HEK293T (cell line): ENCODE data around the gene PCDH9.

ENCODE experiments used
- CTCF ChIA-PET: fragments of 350-600 bp; formaldehyde crosslinking; extraction: SDS; loops from one replicate; lab custom pipeline; 2021; ENCODE audit warnings: antibody characterized with exemption, inconsistent platforms; lab: Yijun Ruan, JAX
- POLR2A ChIA-PET: fragments of 350-600 bp; formaldehyde crosslinking; extraction: SDS; loops from one replicate; lab custom pipeline; 2020; ENCODE audit warnings: antibody characterized with exemption, inconsistent platforms; lab: Yijun Ruan, JAX
- DNase-seq: peaks from one replicate; pipeline ENCODE4 v3.0.0; 2012; ENCODE audit warnings: mixed read lengths; ENCODE audit errors: extremely low spot score
- ARNT ChIP-seq: fragments of 450-650 bp; IDR thresholded peaks from 2 replicates; pipeline ENCODE4 v1.6.1; 2017; ENCODE audit warnings: mild to moderate bottlenecking
- BHLHE40 ChIP-seq: fragments of 450-650 bp; IDR thresholded peaks from 2 replicates; pipeline ENCODE4 v1.6.1; 2016; ENCODE audit warnings: mild to moderate bottlenecking, moderate library complexity, borderline replicate concordance
- CTBP1 ChIP-seq: fragments of 450-650 bp; IDR thresholded peaks from 2 replicates; pipeline ENCODE4 v1.6.1; 2016; ENCODE audit warnings: borderline replicate concordance
- ELF4 ChIP-seq: fragments of 450-650 bp; IDR thresholded peaks from 2 replicates; pipeline ENCODE4 v1.6.1; 2017; ENCODE audit warnings: antibody characterized with exemption
- FOXA1 ChIP-seq: fragments of 450-650 bp; IDR thresholded peaks from 2 replicates; pipeline ENCODE4 v1.6.1; 2016; ENCODE audit warnings: mild to moderate bottlenecking
- FOXK2 ChIP-seq: fragments of 450-650 bp; IDR thresholded peaks from 2 replicates; pipeline ENCODE4 v1.6.1; 2016; ENCODE audit warnings: mild to moderate bottlenecking
- FOXM1 ChIP-seq: fragments of 450-650 bp; IDR thresholded peaks from 2 replicates; pipeline ENCODE4 v1.6.1; 2017; ENCODE audit warnings: mild to moderate bottlenecking, borderline replicate concordance
- HDGF ChIP-seq: fragments of 450-650 bp; IDR thresholded peaks from 2 replicates; pipeline ENCODE4 v1.6.1; 2017; ENCODE audit warnings: antibody characterized with exemption, borderline replicate concordance
- L3MBTL2 ChIP-seq: fragments of 450-650 bp; conservative IDR thresholded peaks from 2 replicates; pipeline ENCODE4 v1.6.1; 2016; ENCODE audit warnings: mild to moderate bottlenecking
- LEF1 ChIP-seq: fragments of 450-650 bp; IDR thresholded peaks from 2 replicates; pipeline ENCODE4 v1.6.1; 2017; ENCODE audit warnings: mild to moderate bottlenecking, borderline replicate concordance
- NFRKB ChIP-seq: fragments of 450-650 bp; IDR thresholded peaks from 2 replicates; pipeline ENCODE4 v1.6.1; 2016; ENCODE audit warnings: mild to moderate bottlenecking, moderate library complexity
- SP1 ChIP-seq: fragments of 450-650 bp; IDR thresholded peaks from 2 replicates; pipeline ENCODE4 v1.6.1; 2017
- SUZ12 ChIP-seq: fragments of 450-650 bp; IDR thresholded peaks from 2 replicates; pipeline ENCODE4 v1.6.1; 2016; ENCODE audit warnings: mild to moderate bottlenecking
- TARDBP ChIP-seq: fragments of 450-650 bp; IDR thresholded peaks from 2 replicates; pipeline ENCODE4 v1.6.1; 2016
- ZNF384 ChIP-seq: fragments of 450-650 bp; IDR thresholded peaks from 2 replicates; pipeline ENCODE4 v1.6.1; 2016
- TF ChIP-seq, protein P1 (sequence below): fragments of 450-650 bp; IDR thresholded peaks from 2 replicates; pipeline ENCODE4 v1.6.1; 2016

PCDH9 gene

DNA sequence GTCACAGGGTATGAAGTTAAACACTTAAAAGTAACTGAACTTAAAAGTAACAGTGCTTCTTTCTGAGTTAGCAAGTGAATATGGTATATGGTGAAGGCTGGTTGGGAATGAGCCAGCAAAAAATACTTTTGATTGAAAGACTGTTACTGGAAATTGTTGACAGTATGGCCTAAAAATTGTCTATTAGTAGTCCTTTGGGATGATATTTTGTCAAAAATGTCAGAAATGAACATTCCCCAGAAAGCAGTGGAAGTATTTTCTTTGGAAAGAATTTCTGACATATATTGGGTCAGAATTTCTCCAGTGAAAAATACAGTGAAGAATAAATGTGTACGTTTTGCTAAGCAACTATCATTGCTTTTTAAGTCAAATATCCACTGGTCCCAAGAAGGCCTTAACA, 860.5 kb downstream of the PCDH9 start:
- ChIA-PET POLR2A (no interaction called here), CTCF (no interaction called here)

DNA sequence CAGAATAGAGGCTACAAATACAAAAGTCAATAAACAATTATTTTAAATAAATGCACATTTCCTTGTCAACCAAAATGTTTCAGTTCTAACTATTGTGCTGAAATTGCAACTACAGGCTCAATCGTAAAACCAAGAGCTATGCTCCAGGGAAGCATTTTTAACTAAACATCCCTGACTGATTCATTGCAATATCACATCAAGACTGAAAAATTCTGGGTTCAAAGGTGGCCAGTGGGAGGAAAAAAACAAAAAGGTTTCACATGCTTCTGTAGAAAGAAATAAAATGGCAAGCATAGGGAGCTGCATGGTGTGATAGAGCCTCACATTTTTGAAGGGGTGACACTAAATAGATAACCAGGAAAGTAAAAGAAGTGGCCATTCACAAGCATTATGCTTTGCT, 862.8 kb downstream of the PCDH9 start:
- POLR2A ChIA-PET = no interaction called here
- CTCF ChIA-PET = no interaction called here
- no peak for DNase-seq
- TF ChIP-seq ZNF384 (no peak), ARNT (0 out of 2 replicates have a peak, but pooled peaks have one; percentile 4), L3MBTL2 (no peak), TARDBP (no peak), FOXA1 (no peak), SP1 (no peak), BHLHE40 (no peak), HDGF (no peak), ELF4 (no peak), FOXM1 (no peak), CTBP1 (no peak)
- TF ChIP-seq, protein P1, sequence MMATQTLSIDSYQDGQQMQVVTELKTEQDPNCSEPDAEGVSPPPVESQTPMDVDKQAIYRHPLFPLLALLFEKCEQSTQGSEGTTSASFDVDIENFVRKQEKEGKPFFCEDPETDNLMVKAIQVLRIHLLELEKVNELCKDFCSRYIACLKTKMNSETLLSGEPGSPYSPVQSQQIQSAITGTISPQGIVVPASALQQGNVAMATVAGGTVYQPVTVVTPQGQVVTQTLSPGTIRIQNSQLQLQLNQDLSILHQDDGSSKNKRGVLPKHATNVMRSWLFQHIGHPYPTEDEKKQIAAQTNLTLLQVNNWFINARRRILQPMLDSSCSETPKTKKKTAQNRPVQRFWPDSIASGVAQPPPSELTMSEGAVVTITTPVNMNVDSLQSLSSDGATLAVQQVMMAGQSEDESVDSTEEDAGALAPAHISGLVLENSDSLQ = peak; percentile 41; the same call in 1 of the 2 replicates

More for the DNA sequence above, 860.5 kb downstream of the PCDH9 start:
- DNase-seq = no peak
- TF ChIP-seq SUZ12 = no peak

DNA sequence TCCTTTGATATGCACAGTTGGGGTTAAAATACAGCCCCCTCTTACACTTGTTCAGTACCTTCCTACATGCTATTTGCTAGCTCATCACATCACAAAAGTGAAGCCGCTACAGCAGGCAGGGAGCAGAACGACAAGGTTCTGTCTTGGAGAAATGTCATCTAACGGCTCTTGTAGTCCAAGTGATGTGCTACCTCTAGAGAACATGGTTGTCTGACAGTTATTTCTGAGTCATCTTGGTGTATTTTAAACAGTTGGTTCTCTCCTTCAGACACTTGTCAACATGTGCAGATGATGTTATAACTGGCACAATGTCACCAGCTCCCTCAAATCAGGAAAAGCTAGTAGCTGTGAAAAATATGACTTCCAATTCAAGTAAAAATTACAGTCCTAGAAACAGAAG, 865.0 kb downstream of the PCDH9 start:
- ChIA-PET CTCF (no interaction called here), POLR2A (interaction anchor here (0.6 kb wide), 1 partner anchor 13 kb away, joined by 3 read pairs; no protein-coding TSS in a partner anchor)
- TF ChIP-seq ARNT (no peak), ZNF384 (no peak), TARDBP (no peak), FOXK2 (no peak), ELF4 (no peak), SP1 (no peak), HDGF (no peak), SUZ12 (no peak), LEF1 (no peak)
- TF ChIP-seq, protein P1 = no peak
- DNase-seq = no peak

DNA sequence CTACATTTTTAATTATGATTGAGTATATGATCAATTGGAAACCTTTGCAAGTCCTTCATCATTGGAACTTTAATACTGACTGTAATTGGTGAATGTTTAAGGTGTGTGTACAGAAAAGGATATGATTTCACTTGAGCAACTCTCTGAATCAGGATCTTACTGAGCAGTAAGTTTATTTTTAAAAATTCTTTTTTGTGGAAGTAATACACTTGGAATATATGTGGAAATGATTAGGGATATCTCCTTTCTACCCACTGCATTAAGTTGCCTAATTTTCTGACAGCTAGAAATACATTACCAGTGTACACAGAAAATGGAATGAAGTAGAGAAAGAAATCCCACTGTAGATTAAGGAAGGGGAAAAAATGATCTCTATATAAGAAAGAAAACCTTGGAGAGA, 865.8 kb downstream of the PCDH9 start:
- ChIA-PET POLR2A (interaction anchor here (0.6 kb wide), 1 partner anchor 14 kb away, joined by 3 read pairs; no protein-coding TSS in a partner anchor), CTCF (no interaction called here)
- no peak for DNase-seq
- TF ChIP-seq TARDBP = no peak
- TF ChIP-seq FOXM1 = no peak
- TF ChIP-seq ARNT = no peak
- TF ChIP-seq BHLHE40 = no peak
- no peak for TF ChIP-seq ELF4
- TF ChIP-seq SP1 = no peak
- no peak for TF ChIP-seq ZNF384
- no peak for TF ChIP-seq L3MBTL2
- TF ChIP-seq FOXA1 = no peak
- TF ChIP-seq SUZ12 = no peak
- no peak for TF ChIP-seq LEF1
- TF ChIP-seq FOXK2 = no peak
- TF ChIP-seq CTBP1 = no peak
- TF ChIP-seq HDGF = no peak

- POLR2A ChIA-PET = no interaction called here
- TF ChIP-seq ZNF384 (no peak), SUZ12 (no peak), TARDBP (no peak), CTBP1 (no peak), FOXK2 (no peak), L3MBTL2 (no peak), NFRKB (no peak)
- TF ChIP-seq, protein P1 = no peak
- CTCF ChIA-PET = interaction anchor here (0.6 kb wide), 1 partner anchor 20 kb away, joined by 3 read pairs; no protein-coding TSS in a partner anchor
- DNase-seq = no peak
Measured at GRCh38 chr13:66362485-66362884, 867.7 kb downstream of the PCDH9 start.

DNA sequence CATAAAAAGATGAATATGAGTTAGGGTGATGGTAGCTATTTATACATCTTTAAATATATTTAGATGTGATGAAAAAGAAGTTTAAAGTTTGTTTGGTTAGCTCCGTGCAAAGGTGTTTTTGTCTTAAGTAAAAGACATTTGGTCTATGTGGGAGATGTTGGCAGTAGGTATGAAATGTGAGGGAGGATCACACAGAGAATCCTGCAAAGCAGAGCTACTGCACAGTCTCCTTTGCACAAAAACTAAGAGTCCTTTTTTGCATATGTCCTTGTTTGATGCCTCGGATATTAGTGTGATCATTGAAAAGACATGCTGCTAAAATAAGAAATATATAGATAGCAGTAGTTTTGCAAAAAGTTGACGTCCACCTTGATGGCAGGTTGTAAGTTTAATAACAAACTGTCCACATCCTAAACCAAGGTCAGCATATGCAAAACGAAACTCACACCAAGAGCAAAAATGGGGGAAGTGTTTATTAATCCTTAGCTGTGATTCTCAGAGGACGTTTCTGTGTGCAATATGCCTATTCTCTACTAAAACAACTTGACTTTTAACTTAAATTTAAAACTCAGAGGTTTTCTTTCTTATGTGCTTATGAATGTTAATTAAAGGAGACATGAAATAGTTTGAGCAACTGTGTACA, 870.1 kb downstream of the PCDH9 start:
- TF ChIP-seq ZNF384 (no peak), NFRKB (no peak), L3MBTL2 (no peak)
- DNase-seq = no peak
- ChIA-PET POLR2A (interaction anchor here (0.7 kb wide), 1 partner anchor 123 kb away, joined by 3 read pairs; no protein-coding TSS in a partner anchor), CTCF (no interaction called here)

GRCh38 chr13:66359393-66359792, 870.7 kb downstream of the PCDH9 start:
- POLR2A ChIA-PET = interaction anchor here (0.7 kb wide), 1 partner anchor 122 kb away, joined by 3 read pairs; no protein-coding TSS in a partner anchor
- CTCF ChIA-PET = no interaction called here
- TF ChIP-seq, protein P1 = peak; percentile 91
- TF ChIP-seq CTBP1 (no peak; the same call in 1 of the 2 replicates), ZNF384 (no peak)
- no peak for DNase-seq
